CD4-positive, alpha-beta memory T cell (primary cell): Measurements from ENCODE around the gene MRPL55. TPM values are rescaled to one million over a fixed set of nuclear protein-coding genes. Genes with fewer than 3 reads are reported as not detected.

Source experiments
- CTCF ChIA-PET: fragments of 350-600 bp; sonication (Branson Sonifier 250); formaldehyde crosslinking; loops from one replicate; lab custom pipeline; 2021; ENCODE audit warnings: inconsistent platforms; ENCODE audit not compliant: partially characterized antibody; lab: Charles Lee
- POLR2A ChIA-PET: fragments of 350-600 bp; sonication (Branson Sonifier 250); formaldehyde crosslinking; loops from one replicate; lab custom pipeline; 2021; ENCODE audit not compliant: partially characterized antibody; lab: Charles Lee
- DNase-seq, 5 donors: peaks; one replicate each; pipeline versions ENCODE4 v3.0.0 to v3.0.0-alpha.2; 2020 to 2022; ENCODE audit warnings: mixed read lengths in 1 of 5
- H3K27ac ChIP-seq: one replicate; pipeline ENCODE4 v1.7.0; 2013; ENCODE audit warnings: low read depth, low read length
- H3K27me3 ChIP-seq: 2 replicates; pipeline ENCODE4 v1.7.0; 2013; ENCODE audit warnings: mild to moderate bottlenecking, low read length, moderate library complexity; ENCODE audit not compliant: insufficient read depth
- H3K36me3 ChIP-seq: 2 replicates; pipeline ENCODE4 v1.7.0; 2013; ENCODE audit warnings: mild to moderate bottlenecking, low read length, moderate library complexity; ENCODE audit not compliant: insufficient read depth
- H3K4me1 ChIP-seq: 2 replicates; pipeline ENCODE4 v1.7.0; 2013; ENCODE audit warnings: mild to moderate bottlenecking, low read length, moderate library complexity; ENCODE audit not compliant: insufficient read depth
- H3K4me3 ChIP-seq, 2 donors: one replicate each; pipeline ENCODE4 v1.7.0; 2013; ENCODE audit warnings: low read length in 2 of 2, mild to moderate bottlenecking in 1 of 2
- H3K9me3 ChIP-seq, 2 donors: one replicate each; pipeline ENCODE4 v1.7.0; 2013; ENCODE audit warnings: low read length in 2 of 2, control low read depth in 1 of 2; ENCODE audit not compliant: control insufficient read depth in 1 of 2
- H3K27ac Mint-ChIP-seq, 7 donors: one replicate each; pipeline ENCODE4 v1.8.0; 2020 to 2021; ENCODE audit warnings: mixed read lengths in 7 of 7, mild to moderate bottlenecking in 6 of 7, inconsistent platforms in 3 of 7, moderate library complexity in 3 of 7
- H3K27me3 Mint-ChIP-seq, 2 donors: one replicate each; pipeline ENCODE4 v1.8.0; 2020 to 2021; ENCODE audit warnings: mixed read lengths in 2 of 2
- H3K36me3 Mint-ChIP-seq, 2 donors: one replicate each; pipeline ENCODE4 v1.8.0; 2020 to 2021; ENCODE audit warnings: mixed read lengths in 2 of 2, inconsistent platforms in 1 of 2, mild to moderate bottlenecking in 1 of 2
- H3K4me1 Mint-ChIP-seq, 4 donors: one replicate each; pipeline ENCODE4 v1.8.0; 2020 to 2021; ENCODE audit warnings: mixed read lengths in 4 of 4, mild to moderate bottlenecking in 1 of 4
- H3K4me3 Mint-ChIP-seq, 8 donors: one replicate each; pipeline ENCODE4 v1.8.0; 2020 to 2021; ENCODE audit warnings: mixed read lengths in 8 of 8, mild to moderate bottlenecking in 7 of 8, moderate library complexity in 6 of 8, inconsistent platforms in 3 of 8
- H3K9me3 Mint-ChIP-seq, 8 donors: one replicate each; pipeline ENCODE4 v1.8.0; 2020 to 2021; ENCODE audit warnings: mixed read lengths in 8 of 8, mild to moderate bottlenecking in 5 of 8, inconsistent platforms in 3 of 8, moderate library complexity in 1 of 8
- intact Hi-C: fragments of 100-400 bp; cut with micrococcal nuclease; formaldehyde crosslinking; loops from one replicate; pipeline ENCODE4 v1.15.1; 2023
- polyA plus RNA-seq, 2 donors: library from polyadenylated mRNA; unstranded; fragments of 300-500 nt; fragmentation: Illumina TruSeq; gene quantifications; one replicate each; pipeline ENCODE4 v1.2.3, GENCODE V29; 2021
- total RNA-seq, 2 experiments: library from RNA; stranded (reverse); gene quantifications; one replicate each; pipeline ENCODE4 v1.2.3, GENCODE V29; 2021

MRPL55 gene
- total and polyA plus RNA-seq, 4 experiments from 2014 or later: 57.8 to 157 (median 86.5) TPM

DNA sequence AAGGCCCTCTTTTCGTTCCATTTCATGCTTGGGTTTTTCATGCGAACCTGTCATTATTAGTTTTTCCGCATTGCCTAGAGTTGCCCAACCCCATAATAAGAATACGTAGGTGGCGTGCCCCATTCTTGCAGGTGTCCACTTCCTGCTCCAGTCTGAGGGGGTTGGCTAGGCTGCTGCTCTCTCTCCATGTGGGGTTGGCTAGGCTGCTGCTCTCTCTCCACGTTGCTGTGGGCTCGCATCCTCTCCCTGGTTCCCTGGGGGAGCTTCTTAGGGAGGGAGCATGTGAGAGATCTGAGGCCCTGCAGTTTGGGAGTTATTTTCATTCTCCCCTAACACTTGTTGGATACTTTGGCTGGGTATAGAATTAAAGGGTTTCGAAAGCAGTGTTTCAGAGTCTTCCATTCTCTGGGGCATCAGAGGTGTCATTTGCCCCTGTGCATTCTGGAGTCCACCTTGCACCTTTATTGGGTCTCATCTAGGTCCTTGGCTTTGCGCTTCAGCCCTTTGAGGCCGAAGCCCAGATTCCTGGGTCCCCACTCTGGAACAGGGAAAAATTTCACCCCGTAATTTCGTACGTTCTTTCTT, 14.6 kb downstream of the MRPL55 start:
- peaks cover 0 to 10% of the 10 kb centered on the region in 2 donors for H3K9me3 ChIP-seq
- CTCF ChIA-PET: no interaction called here
- no peak overlapping the region for H3K27ac ChIP-seq
- peaks cover 0 to 12% (median 10%) of the 10 kb centered on the region in 8 donors for H3K9me3 Mint-ChIP-seq
- POLR2A ChIA-PET: interaction anchor here (0.7 to 12.8 kb wide), 2 partner anchors 8 to 207 kb away, joined by 4 to 146 read pairs; partner anchors contain the start of gene ARF1
- H3K27me3 Mint-ChIP-seq: no peaks in the 10 kb centered on the region
- H3K4me1 Mint-ChIP-seq: peaks cover 34 to 85% (median 61%) of the 10 kb centered on the region in 4 donors
- H3K36me3 Mint-ChIP-seq: peaks cover 48 to 73% of the 10 kb centered on the region in 2 donors
- peak overlapping the region in 4 of 8 donors; percentile 1 to 31 (median 26) for H3K4me3 Mint-ChIP-seq
- no peaks in the 10 kb centered on the region for H3K27me3 ChIP-seq
- H3K27ac Mint-ChIP-seq: peak overlapping the region in 5 of 7 donors; percentile 47 to 80 (median 64)
- DNase-seq: no peak
- H3K4me1 ChIP-seq: peaks cover 51% of the 10 kb centered on the region
- no peak overlapping the region for H3K4me3 ChIP-seq
- intact Hi-C loops: no loop called here
- H3K36me3 ChIP-seq: peaks cover 43% of the 10 kb centered on the region

GRCh38 chr1:228093050-228093906, 15.8 kb downstream of the MRPL55 start:
- H3K4me1 ChIP-seq: peaks cover 63% of the 10 kb centered on the region
- Mint-ChIP-seq H3K27ac (peak overlapping the region in 2 of 7 donors; percentile 64 to 68), H3K9me3 (peaks cover 0 to 12% (median 10%) of the 10 kb centered on the region in 8 donors), H3K27me3 (no peaks in the 10 kb centered on the region), H3K4me1 (peaks cover 44 to 90% (median 67%) of the 10 kb centered on the region in 4 donors), H3K36me3 (peaks cover 39 to 70% of the 10 kb centered on the region in 2 donors), H3K4me3 (peak overlapping the region in 1 of 8 donors; percentile 12)
- H3K27me3 ChIP-seq: no peaks in the 10 kb centered on the region
- ChIA-PET POLR2A (interaction anchor here (1.1 to 12.8 kb wide), 2 partner anchors 7 to 15 kb away, joined by 4 to 146 read pairs; partner anchors contain the start of gene ARF1), CTCF (no interaction called here)
- peaks cover 0 to 10% of the 10 kb centered on the region in 2 donors for H3K9me3 ChIP-seq
- DNase-seq: no peak
- H3K4me3 ChIP-seq: no peak overlapping the region
- intact Hi-C loops: no loop called here
- no peak overlapping the region for H3K27ac ChIP-seq
- peaks cover 38% of the 10 kb centered on the region for H3K36me3 ChIP-seq

DNA sequence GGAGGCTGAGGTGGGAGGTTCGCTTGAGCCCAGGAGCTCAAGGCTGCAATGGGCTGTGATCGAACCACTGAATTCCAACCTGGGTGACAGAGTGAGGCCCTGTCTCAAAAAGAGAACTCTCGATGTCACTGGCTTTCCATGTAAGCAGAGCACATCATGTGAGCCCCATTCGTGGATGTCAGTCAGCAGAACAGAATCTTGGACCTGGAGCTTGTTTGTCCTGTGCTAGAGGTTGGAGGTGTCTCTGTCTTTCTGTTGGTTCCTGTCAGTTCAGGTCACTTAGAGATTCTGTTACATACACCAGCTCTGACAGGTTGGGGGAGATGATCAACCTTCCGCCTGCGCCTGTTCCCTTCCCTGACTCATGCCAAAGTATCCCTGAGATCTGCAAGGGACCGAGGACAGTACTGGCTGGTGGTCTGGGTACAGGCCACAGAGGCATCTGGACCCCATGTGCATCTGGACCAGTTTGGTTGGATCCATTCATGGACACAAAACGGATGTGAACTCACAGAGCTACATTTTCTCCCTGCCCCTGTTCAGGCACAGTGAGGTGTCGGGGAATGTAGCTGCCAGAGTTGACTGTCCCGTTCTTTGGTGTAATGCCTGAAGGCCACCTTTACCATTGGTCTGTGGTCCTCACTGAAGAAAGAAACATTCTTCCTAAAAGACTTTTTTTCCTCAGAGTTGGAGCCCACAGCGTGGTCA, 16.6 kb downstream of the MRPL55 start:
- Histone ChIP-seq H3K4me3 (no peak overlapping the region), H3K36me3 (peaks cover 30% of the 10 kb centered on the region), H3K9me3 (peaks cover 0 to 10% of the 10 kb centered on the region in 2 donors), H3K27me3 (no peaks in the 10 kb centered on the region), H3K4me1 (peaks cover 71% of the 10 kb centered on the region), H3K27ac (peak overlapping the region; percentile 36)
- CTCF ChIA-PET: interaction anchor here (1.0 kb wide), 1 partner anchor 93 kb away, joined by 5 read pairs; no protein-coding TSS in a partner anchor
- Mint-ChIP-seq H3K27ac (peak overlapping the region in 5 of 7 donors; percentile 41 to 99 (median 68)), H3K4me1 (peaks cover 51 to 94% (median 72%) of the 10 kb centered on the region in 4 donors), H3K27me3 (no peaks in the 10 kb centered on the region), H3K36me3 (peaks cover 37 to 70% of the 10 kb centered on the region in 2 donors), H3K9me3 (peaks cover 0 to 12% (median 10%) of the 10 kb centered on the region in 8 donors), H3K4me3 (peak overlapping the region in 3 of 8 donors; percentile 13 to 67 (median 53))
- POLR2A ChIA-PET: interaction anchor here (1.0 to 12.8 kb wide), 3 partner anchors 4 to 13 kb away, joined by 4 to 146 read pairs (median 146); partner anchors contain the start of gene ARF1
- DNase-seq: no peak
- intact Hi-C loops: no loop called here

DNA sequence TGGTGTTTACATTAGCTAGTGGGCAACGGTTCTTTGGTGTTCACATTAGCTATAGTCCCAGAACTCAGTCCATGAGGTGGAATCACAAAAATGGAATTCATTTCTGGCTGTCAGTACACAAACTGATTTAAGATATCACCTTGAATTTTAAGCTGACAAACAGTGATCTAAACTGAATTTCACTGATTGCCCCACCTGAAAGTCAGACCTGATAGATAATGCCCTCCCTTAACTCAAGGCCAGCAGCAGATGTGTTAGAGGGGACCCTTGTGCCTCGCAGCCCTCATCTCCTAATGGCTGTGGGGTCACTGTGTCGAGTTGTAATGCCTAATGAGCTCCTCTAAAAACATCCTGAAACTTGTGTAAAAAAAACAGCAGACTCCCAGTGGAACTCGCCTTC, 18.0 kb downstream of the MRPL55 start:
- POLR2A ChIA-PET: interaction anchor here (1.0 to 12.8 kb wide), 4 partner anchors 4 to 15 kb away, joined by 4 to 146 read pairs (median 76); partner anchors contain the start of gene ARF1
- H3K4me3 ChIP-seq: no peak overlapping the region

DNA sequence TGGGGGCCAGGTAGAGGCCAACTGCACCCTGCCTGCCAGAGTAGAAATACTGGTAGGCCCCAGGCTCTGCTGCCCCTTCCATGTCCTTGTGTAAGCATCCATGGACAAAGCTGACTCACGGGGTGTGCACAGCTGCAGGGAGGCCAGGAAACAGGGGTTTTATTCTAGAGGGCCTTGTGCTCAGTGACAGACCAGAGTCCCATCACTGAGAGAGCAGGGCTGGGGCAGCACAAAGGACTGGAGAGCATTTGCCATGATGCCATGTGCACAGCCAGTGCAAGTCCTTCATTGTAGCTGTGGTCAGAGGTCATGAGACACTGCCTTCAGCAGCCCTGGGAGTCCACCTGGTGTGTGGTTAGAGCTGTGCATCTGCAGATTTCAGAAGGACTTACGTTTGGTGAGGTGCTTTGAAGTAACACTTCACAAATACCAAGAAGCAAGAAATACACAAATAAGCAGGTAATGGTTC, 18.5 kb downstream of the MRPL55 start:
- Mint-ChIP-seq H3K36me3 (peaks cover 31 to 62% of the 10 kb centered on the region in 2 donors), H3K4me1 (peaks cover 62 to 96% (median 79%) of the 10 kb centered on the region in 4 donors), H3K4me3 (peak overlapping the region; percentile 13 to 90 (median 66)), H3K9me3 (peaks cover 0 to 12% (median 9%) of the 10 kb centered on the region in 8 donors), H3K27ac (peak overlapping the region in 6 of 7 donors; percentile 47 to 99 (median 76)), H3K27me3 (no peaks in the 10 kb centered on the region)
- H3K27ac ChIP-seq: peak overlapping the region; percentile 45
- peaks cover 80% of the 10 kb centered on the region for H3K4me1 ChIP-seq
- no peak overlapping the region for H3K4me3 ChIP-seq
- ChIA-PET POLR2A (interaction anchor here (2.1 to 12.8 kb wide), 3 partner anchors 4 to 15 kb away, joined by 6 to 146 read pairs (median 146); partner anchors contain the start of gene ARF1), CTCF (interaction anchor here (1.3 kb wide), 1 partner anchor 40 kb away, joined by 4 read pairs; no protein-coding TSS in a partner anchor)
- intact Hi-C loops: no loop called here
- no peaks in the 10 kb centered on the region for H3K27me3 ChIP-seq
- peaks cover 0 to 10% of the 10 kb centered on the region in 2 donors for H3K9me3 ChIP-seq
- peaks cover 15% of the 10 kb centered on the region for H3K36me3 ChIP-seq
- no peak for DNase-seq

More for the DNA sequence above, 18.0 kb downstream of the MRPL55 start:
- intact Hi-C loops: no loop called here
- H3K9me3 Mint-ChIP-seq: peaks cover 0 to 12% (median 10%) of the 10 kb centered on the region in 8 donors
- H3K27ac Mint-ChIP-seq: peak overlapping the region; percentile 36 to 99 (median 77)
- DNase-seq: no peak
- H3K27me3 Mint-ChIP-seq: no peaks in the 10 kb centered on the region
- Histone ChIP-seq H3K27me3 (no peaks in the 10 kb centered on the region), H3K36me3 (peaks cover 18% of the 10 kb centered on the region), H3K27ac (peak overlapping the region; percentile 45), H3K4me1 (peaks cover 80% of the 10 kb centered on the region), H3K9me3 (peaks cover 0 to 10% of the 10 kb centered on the region in 2 donors)
- H3K36me3 Mint-ChIP-seq: peaks cover 35 to 66% of the 10 kb centered on the region in 2 donors
- peak overlapping the region in 6 of 8 donors; percentile 32 to 90 (median 58) for H3K4me3 Mint-ChIP-seq
- peaks cover 62 to 96% (median 79%) of the 10 kb centered on the region in 4 donors for H3K4me1 Mint-ChIP-seq
- CTCF ChIA-PET: interaction anchor here (1.0 to 1.3 kb wide), 2 partner anchors 40 to 91 kb away, joined by 4 to 5 read pairs; no protein-coding TSS in a partner anchor
